Chondrocyte (in vitro differentiated cells): ENCODE results near the gene UBE2G2. TPM values are rescaled to one million over a fixed set of nuclear protein-coding genes. Genes with fewer than 3 reads are reported as not detected.

Source experiments
- DNase-seq: peaks from one replicate; pipeline ENCODE4 v3.0.0; 2021; ENCODE audit warnings: mixed read lengths, low spot score
- H3K27ac Mint-ChIP-seq: one replicate; pipeline ENCODE4 v1.8.0; 2021; ENCODE audit warnings: mild to moderate bottlenecking, moderate library complexity, mixed read lengths; ENCODE audit not compliant: unreplicated experiment
- H3K27me3 Mint-ChIP-seq: 2 replicates; pipeline ENCODE4 v1.8.0; 2021; ENCODE audit warnings: low read depth, mixed read lengths
- H3K36me3 Mint-ChIP-seq: 2 replicates; pipeline ENCODE4 v1.8.0; 2021; ENCODE audit warnings: low read depth, mixed read lengths
- H3K4me1 Mint-ChIP-seq: 2 replicates; pipeline ENCODE4 v1.8.0; 2021; ENCODE audit warnings: low read depth, mild to moderate bottlenecking, mixed read lengths
- H3K4me3 Mint-ChIP-seq: one replicate; pipeline ENCODE4 v1.8.0; 2021; ENCODE audit warnings: mild to moderate bottlenecking, moderate library complexity, mixed read lengths; ENCODE audit not compliant: unreplicated experiment
- H3K9me3 Mint-ChIP-seq: 2 replicates; pipeline ENCODE4 v1.8.0; 2021; ENCODE audit warnings: low read depth, mixed read lengths
- total RNA-seq: library from RNA; stranded (reverse); gene quantifications from 3 replicates; pipeline ENCODE4 v1.2.1, GENCODE V29; 2021
- TF ChIP-seq, protein P1 (sequence below): fragments of 200-600 bp; sonication (generic); IDR thresholded peaks from 2 replicates; pipeline ENCODE4 v1.5.0; 2021; ENCODE audit warnings: antibody characterized with exemption, mild to moderate bottlenecking, moderate library complexity

Gene UBE2G2
- total RNA-seq, 1 donor from 2014 or later, result 48.5 TPM

DNA sequence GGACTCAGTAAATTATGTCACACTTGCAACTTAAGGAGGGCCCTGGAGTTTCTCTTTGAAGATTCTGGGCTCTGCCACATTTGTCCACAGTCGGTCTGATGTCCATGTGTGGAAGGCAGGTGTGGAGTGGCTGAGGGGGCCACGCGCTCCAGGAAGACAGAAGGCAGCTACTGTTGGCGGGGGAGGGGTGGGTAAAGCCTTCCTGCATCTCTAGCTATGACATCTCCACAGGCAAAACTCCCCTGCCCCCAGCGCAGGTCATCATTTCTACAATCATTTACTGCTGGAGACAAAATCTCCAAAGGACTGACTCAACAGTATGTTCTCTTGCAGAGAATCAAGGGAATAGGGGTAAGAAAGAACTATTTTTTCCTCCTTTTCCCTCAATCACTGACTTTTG is 78.9 kb downstream of the UBE2G2 start:
- peaks cover 57% of the 10 kb centered on the region for H3K27me3 Mint-ChIP-seq
- no peaks in the 10 kb centered on the region for H3K9me3 Mint-ChIP-seq
- no peak overlapping the region for H3K4me3 Mint-ChIP-seq

DNA sequence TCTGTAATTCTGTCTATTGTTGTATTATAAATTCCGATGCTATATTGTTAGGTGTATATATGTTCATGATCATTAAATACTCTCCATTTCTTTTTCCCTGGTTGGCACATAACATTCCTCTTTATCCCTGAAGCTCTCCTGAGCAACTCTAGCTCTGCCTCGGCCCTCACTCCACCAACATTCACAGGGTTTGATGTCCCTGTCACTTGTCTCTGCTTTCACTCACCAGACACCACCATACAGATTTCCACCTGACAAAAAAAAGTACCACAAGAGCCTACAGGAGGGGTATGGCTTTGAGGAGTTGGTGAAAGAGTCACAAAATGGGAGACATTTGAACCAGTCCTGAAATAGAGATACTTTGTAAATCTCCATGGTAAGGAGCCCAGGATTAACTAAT is 81.5 kb downstream of the UBE2G2 start:
- Mint-ChIP-seq H3K4me1 (peaks cover 30% of the 10 kb centered on the region), H3K9me3 (no peaks in the 10 kb centered on the region), H3K27me3 (peaks cover 34% of the 10 kb centered on the region), H3K36me3 (peaks cover 1% of the 10 kb centered on the region), H3K4me3 (no peak overlapping the region), H3K27ac (no peak overlapping the region)
- DNase-seq, result no peak
- TF ChIP-seq, protein P1, sequence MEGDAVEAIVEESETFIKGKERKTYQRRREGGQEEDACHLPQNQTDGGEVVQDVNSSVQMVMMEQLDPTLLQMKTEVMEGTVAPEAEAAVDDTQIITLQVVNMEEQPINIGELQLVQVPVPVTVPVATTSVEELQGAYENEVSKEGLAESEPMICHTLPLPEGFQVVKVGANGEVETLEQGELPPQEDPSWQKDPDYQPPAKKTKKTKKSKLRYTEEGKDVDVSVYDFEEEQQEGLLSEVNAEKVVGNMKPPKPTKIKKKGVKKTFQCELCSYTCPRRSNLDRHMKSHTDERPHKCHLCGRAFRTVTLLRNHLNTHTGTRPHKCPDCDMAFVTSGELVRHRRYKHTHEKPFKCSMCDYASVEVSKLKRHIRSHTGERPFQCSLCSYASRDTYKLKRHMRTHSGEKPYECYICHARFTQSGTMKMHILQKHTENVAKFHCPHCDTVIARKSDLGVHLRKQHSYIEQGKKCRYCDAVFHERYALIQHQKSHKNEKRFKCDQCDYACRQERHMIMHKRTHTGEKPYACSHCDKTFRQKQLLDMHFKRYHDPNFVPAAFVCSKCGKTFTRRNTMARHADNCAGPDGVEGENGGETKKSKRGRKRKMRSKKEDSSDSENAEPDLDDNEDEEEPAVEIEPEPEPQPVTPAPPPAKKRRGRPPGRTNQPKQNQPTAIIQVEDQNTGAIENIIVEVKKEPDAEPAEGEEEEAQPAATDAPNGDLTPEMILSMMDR, result no peak

More for the DNA sequence above, 78.9 kb downstream of the UBE2G2 start:
- H3K4me1 Mint-ChIP-seq, result peaks cover 16% of the 10 kb centered on the region
- TF ChIP-seq, protein P1, result no peak
- H3K36me3 Mint-ChIP-seq, result peaks cover 1% of the 10 kb centered on the region
- no peak overlapping the region for H3K27ac Mint-ChIP-seq
- DNase-seq, result no peak

Other genes with a start within 250 kb of the UBE2G2 start
- not detected in 3 replicates for gene KRTAP10-3, start 243.0 kb downstream of the UBE2G2 start, total RNA-seq
- not detected in 3 replicates for gene KRTAP10-4, start 228.1 kb downstream of the UBE2G2 start, total RNA-seq
- gene KRTAP10-5, start 221.2 kb downstream of the UBE2G2 start, total RNA-seq, result not detected in 3 replicates
- not detected in 3 replicates for gene KRTAP10-6, start 209.3 kb downstream of the UBE2G2 start, total RNA-seq
- gene KRTAP10-7, start 201.2 kb downstream of the UBE2G2 start, total RNA-seq, result not detected in 3 replicates
- not detected in 3 replicates for gene KRTAP10-8, start 189.7 kb downstream of the UBE2G2 start, total RNA-seq
- gene KRTAP10-9, start 174.7 kb downstream of the UBE2G2 start, total RNA-seq, result not detected in 3 replicates
- not detected in 3 replicates for gene KRTAP10-10, start 164.5 kb downstream of the UBE2G2 start, total RNA-seq
- not detected in 3 replicates for gene KRTAP10-11, start 155.4 kb downstream of the UBE2G2 start, total RNA-seq
- gene KRTAP12-4, start 147.2 kb downstream of the UBE2G2 start, total RNA-seq, result not detected in 3 replicates
- not detected in 3 replicates for gene KRTAP12-3, start 143.9 kb downstream of the UBE2G2 start, total RNA-seq
- gene KRTAP12-2, start 134.9 kb downstream of the UBE2G2 start, total RNA-seq, result not detected in 3 replicates
- gene KRTAP12-1, start 119.7 kb downstream of the UBE2G2 start, total RNA-seq, result not detected in 3 replicates
- not detected in 3 replicates for gene KRTAP10-12, start 104.6 kb downstream of the UBE2G2 start, total RNA-seq
- gene TSPEAR, start 90.2 kb downstream of the UBE2G2 start, total RNA-seq, result 0.15 to 0.38 TPM in 2 of 3 replicates, not detected in the other
- 51.3 to 60.3 TPM (median 52.3 TPM) in 3 replicates for gene SUMO3, start 16.2 kb upstream of the UBE2G2 start, total RNA-seq
- gene PTTG1IP, start 71.9 kb upstream of the UBE2G2 start, total RNA-seq, result 225 to 333 TPM (median 329 TPM) in 3 replicates
- gene ITGB2, start 119.1 kb upstream of the UBE2G2 start, total RNA-seq, result 0.15 to 1.4 TPM (median 0.87 TPM) in 3 replicates
- gene SLX9, start 138.2 kb upstream of the UBE2G2 start, total RNA-seq, result 20.4 to 27.4 TPM (median 24.0 TPM) in 3 replicates